Activated naive CD8-positive, alpha-beta T cell treated with anti-CD3 and anti-CD28 coated beads, Interleukin-2, amount 50 U/mL, for 16 hours (primary cell): ENCODE data around the gene TNFAIP3.
"Not testable (repeated sequence)": the region's sequence is repeated elsewhere in the genome, so short reads cannot be mapped to it uniquely, and the experiment has no call there.

Experiments used
- DNase-seq: peaks from one replicate; pipeline ENCODE4 v3.0.0-alpha.2; 2020; ENCODE audit warnings: low read depth, low spot score

Gene TNFAIP3

DNA sequence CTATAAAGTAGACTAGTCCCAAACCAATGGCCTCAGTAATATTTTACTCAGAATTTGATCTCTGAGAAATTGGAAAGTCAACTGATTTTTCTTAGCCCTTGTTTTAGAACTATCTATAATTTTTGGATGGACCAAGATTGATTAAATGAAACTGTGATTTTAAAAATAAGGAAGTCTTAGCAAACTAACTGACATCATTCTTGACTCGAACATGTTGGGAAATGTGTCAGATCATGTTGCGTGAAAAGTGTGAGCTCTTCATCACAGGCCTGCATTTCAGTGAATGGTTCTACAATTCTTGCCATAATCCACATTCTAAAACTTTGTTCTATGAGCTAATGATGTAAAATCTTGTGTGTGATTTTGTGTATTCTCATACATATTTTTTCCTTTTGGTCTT, 11.0 kb downstream of the TNFAIP3 start:
- no peak for DNase-seq

DNA sequence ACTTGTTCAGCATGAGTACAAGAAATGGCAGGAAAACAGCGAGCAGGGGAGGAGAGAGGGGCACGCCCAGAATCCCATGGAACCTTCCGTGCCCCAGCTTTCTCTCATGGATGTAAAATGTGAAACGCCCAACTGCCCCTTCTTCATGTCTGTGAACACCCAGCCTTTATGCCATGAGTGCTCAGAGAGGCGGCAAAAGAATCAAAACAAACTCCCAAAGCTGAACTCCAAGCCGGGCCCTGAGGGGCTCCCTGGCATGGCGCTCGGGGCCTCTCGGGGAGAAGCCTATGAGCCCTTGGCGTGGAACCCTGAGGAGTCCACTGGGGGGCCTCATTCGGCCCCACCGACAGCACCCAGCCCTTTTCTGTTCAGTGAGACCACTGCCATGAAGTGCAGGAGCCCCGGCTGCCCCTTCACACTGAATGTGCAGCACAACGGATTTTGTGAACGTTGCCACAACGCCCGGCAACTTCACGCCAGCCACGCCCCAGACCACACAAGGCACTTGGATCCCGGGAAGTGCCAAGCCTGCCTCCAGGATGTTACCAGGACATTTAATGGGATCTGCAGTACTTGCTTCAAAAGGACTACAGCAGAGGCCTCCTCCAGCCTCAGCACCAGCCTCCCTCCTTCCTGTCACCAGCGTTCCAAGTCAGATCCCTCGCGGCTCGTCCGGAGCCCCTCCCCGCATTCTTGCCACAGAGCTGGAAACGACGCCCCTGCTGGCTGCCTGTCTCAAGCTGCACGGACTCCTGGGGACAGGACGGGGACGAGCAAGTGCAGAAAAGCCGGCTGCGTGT, 11.6 kb downstream of the TNFAIP3 start:
- DNase-seq, result no peak

DNA sequence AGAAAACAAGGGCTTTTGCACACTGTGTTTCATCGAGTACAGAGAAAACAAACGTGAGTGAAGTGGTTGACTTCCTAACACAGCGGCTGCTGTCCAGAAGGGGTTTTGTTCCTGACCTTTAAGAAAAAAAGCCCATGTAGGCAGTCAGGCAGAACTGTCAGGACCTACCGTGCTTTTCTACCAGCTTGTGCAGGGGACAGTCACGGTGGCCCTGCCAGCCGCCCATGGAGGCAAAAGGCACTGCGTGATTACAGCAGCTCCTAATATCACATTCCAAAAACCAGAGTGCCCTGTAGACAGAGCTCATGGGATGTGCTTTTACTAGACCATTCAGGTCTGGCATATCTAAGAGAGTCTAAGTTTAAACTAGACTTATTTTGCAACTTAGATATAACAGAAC, 12.2 kb downstream of the TNFAIP3 start:
- no peak for DNase-seq

DNA sequence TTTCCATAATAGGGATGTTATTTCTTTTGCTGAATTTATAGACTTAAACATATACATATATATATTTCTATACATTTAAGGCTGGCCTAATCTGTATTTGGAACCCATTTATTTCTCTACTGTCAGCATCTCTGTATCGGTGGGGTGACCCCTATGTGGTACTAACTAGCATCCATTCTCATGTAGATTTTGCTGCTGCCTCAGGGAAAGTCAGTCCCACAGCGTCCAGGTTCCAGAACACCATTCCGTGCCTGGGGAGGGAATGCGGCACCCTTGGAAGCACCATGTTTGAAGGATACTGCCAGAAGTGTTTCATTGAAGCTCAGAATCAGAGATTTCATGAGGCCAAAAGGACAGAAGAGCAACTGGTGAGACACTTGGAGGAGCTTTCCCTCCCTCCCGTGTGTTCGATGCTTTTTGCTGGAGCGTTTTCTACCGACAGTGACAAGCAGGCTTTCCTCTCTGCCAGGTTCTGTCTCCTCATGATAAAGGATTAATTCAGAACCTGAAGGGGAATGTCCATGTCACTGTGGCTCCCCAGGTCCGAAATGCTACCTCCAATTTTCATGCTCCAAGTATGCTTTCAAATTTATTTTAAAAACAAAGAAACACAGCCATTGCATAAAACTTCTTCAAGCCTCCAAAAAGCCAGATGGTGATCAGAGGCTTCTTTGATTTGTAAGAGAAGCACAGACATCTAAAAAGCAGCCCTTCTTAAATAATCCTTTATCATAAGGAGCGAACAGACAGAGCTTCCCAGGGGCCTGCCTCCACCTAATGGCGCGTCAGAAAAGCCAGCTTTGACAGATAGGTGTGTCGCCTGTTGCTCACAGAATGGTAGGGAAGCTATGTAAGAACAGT, 13.1 kb downstream of the TNFAIP3 start:
- no peak for DNase-seq

DNA sequence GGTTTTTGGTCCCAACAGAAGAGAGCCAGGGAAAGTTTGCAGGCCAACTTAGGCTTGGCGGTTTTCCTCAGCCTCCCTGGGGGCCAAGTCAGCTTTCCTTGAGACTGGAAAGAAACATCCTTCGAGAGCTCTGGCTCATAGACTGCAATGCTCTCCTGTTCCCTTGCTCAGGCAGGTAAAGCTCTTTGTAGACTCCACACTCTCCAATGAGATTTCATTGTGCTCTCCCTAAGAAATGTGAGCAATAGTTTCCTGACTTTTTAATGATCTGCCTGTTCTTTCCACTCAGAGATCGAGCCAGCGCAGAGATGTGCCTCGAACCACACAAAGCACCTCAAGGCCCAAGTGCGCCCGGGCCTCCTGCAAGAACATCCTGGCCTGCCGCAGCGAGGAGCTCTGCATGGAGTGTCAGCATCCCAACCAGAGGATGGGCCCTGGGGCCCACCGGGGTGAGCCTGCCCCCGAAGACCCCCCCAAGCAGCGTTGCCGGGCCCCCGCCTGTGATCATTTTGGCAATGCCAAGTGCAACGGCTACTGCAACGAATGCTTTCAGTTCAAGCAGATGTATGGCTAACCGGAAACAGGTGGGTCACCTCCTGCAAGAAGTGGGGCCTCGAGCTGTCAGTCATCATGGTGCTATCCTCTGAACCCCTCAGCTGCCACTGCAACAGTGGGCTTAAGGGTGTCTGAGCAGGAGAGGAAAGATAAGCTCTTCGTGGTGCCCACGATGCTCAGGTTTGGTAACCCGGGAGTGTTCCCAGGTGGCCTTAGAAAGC, 13.9 kb downstream of the TNFAIP3 start:
- no peak for DNase-seq

DNA sequence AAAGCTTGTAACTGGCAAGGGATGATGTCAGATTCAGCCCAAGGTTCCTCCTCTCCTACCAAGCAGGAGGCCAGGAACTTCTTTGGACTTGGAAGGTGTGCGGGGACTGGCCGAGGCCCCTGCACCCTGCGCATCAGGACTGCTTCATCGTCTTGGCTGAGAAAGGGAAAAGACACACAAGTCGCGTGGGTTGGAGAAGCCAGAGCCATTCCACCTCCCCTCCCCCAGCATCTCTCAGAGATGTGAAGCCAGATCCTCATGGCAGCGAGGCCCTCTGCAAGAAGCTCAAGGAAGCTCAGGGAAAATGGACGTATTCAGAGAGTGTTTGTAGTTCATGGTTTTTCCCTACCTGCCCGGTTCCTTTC, 14.4 kb downstream of the TNFAIP3 start:
- DNase-seq, result no peak

DNA sequence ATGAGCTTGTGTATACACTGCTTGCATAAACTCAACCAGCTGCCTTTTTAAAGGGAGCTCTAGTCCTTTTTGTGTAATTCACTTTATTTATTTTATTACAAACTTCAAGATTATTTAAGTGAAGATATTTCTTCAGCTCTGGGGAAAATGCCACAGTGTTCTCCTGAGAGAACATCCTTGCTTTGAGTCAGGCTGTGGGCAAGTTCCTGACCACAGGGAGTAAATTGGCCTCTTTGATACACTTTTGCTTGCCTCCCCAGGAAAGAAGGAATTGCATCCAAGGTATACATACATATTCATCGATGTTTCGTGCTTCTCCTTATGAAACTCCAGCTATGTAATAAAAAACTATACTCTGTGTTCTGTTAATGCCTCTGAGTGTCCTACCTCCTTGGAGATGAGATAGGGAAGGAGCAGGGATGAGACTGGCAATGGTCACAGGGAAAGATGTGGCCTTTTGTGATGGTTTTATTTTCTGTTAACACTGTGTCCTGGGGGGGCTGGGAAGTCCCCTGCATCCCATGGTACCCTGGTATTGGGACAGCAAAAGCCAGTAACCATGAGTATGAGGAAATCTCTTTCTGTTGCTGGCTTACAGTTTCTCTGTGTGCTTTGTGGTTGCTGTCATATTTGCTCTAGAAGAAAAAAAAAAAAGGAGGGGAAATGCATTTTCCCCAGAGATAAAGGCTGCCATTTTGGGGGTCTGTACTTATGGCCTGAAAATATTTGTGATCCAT, 15.3 kb downstream of the TNFAIP3 start:
- no peak for DNase-seq

DNA sequence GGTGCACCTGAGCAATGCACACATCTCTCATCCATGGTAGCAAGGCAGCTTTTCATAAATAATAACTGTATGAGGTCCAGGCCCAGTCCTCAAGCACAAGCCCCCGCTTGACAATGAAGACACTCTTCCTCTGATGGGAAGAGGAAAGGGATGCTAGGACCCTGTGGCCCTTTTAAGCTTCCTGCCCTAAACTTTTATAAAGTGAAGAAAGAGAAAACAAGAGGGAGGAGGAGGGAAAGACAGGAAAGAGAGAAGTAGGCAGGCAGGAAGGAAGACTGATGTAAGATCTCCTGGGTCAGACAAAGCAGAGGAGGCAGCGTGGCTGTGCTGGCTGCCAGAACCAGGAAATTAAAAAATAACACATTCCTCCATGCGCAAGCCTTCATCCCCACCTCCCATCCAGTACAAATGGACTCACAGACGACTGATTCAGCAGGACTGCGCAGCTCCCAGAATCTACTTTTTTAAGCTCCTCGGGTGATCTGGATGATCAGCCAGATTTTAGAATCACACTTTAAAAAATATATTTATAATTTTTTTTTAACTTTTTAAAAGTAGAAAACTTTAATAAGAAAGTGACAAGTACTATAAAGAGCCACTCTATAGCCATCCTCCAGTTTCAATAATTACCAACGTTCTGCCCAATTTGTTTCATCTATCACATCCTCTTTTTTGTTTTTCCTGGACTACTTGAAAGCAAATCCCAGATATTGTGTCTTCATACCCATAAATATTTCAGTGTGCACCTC, 16.5 kb downstream of the TNFAIP3 start:
- no peak for DNase-seq

DNA sequence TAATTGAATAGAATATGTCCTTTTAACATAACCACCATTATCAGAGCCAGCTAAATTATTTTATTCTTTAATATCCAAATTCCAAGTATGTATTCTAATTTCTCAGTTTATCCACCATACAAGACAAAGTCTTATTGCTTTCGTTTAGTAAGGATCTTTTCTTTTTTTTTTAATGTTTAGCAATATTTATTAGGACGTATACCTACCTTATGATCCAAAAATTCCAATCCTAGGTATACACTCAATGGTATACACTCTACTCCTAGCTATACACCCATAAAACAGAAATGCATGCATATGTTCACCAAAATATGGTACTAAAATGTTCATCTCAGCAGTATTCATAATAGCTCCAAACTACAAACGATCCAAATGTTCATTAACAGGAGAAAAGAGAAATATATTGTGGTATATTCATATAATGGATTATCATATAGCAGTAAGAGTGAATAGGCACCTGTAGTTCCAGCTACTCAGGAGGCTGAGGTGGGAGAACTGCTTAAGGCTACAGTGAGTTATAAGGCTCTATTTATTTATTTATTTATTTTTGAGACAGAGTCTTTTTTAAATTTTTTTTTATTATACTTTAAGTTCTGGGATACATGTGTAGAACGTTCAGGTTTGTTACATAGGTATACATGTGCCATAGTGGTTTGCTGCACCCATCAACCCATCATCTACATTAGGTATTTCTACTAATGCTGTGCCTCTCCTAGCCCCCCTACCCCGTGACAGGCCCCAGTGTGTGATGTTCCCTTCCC, 17.3 kb downstream of the TNFAIP3 start:
- DNase-seq, result no peak

DNA sequence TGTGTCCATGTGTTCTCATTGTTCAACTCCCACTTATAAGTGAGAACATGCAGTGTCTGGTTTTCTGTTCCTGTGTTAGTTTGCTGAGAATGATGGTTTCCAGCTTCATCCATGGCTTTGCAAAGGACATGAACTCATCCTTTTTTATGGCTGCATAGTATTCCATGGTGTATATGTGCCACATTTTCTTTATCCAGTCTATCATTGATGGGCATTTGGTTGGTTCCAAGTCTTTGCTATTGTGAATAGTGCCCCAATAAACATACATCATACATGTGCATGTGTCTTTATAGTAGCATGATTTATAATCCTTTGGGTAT, 17.8 kb downstream of the TNFAIP3 start:
- not testable (repeated sequence) for DNase-seq

DNA sequence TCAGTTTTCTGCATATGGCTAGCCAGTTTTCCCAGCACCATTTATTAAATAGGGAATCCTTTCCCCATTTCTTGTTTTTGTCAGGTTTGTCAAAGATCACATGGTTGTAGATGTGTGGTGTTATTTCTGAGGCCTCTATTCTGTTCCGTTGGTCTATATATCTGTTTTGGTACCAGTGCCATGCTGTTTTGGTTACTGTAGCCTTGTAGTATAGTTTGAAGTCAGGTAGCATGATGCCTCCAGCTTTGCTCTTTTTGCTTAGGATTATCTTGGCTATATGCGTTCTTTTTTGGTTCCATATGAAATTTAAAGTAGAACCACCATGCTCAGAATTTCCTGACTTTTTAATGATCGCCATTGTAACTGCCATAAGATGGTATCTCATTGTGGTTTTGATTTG, 19.2 kb downstream of the TNFAIP3 start:
- not testable (repeated sequence) for DNase-seq

DNA sequence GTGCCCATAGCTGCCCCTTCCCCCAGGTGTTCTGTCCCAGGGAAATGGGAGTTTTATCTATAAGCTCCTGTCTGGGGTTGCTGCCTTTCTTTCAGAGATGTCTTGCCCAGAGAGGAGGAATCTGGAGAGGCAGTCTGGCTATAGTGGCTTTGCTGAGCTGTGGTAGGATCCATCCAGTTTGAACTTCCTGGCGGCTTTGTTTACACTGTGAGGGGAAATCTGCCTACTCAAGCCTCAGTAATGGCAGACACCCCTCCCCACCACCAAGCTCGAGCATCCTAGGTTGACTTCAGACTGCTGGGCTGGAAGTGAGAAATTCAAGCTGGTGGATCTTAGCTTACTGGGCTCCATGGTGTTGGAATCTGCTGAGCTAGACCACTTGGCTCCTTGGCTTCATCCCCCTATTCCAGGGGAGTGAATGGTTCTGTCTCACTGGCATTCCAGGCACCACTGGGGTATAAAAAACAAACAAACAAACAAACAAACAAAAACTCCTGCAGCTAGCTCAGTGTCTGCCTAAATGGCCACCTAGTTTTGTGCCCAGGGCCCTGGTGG, 24.0 kb downstream of the TNFAIP3 start:
- DNase-seq, result no peak

DNA sequence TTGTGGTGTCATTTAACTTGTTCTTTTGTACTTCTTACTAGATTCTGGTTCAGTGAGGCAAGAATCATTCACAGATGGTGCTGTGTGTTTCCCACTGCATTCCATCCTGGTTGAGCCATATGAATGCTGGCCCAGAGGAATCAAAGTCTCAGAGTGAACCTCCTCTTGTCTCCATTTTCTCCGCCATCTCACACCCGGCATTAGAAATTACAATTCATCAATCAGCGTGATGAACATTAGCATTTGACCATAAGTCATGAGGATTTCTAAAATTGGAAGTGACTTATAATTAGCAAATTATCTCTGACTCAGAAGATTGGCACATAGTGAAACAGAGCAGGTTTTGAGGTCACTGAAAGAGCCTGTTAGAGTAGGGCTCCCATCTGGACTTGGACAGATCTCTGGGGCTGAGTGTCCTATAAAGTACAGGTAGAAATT, 25.2 kb downstream of the TNFAIP3 start:
- DNase-seq, result no peak

DNA sequence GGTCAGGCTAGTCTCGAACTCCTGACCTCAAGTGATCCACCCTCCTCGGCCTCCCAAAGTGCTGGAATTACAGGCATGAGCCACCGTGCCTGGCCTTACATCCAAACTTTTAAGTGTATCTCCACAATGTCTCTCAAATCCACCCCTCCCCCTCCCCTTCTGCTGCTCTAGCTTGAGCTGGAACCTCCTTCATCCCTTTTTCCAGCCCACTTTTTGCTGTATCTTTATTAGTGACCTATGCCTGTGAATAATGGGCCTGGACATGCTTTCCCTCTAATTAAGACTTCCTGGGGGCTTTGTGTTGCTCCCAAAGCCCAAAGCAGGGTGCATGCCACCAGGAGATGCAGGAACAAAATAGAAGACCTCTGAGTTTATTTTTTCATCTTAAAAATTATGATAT, 26.1 kb downstream of the TNFAIP3 start:
- no peak for DNase-seq

DNA sequence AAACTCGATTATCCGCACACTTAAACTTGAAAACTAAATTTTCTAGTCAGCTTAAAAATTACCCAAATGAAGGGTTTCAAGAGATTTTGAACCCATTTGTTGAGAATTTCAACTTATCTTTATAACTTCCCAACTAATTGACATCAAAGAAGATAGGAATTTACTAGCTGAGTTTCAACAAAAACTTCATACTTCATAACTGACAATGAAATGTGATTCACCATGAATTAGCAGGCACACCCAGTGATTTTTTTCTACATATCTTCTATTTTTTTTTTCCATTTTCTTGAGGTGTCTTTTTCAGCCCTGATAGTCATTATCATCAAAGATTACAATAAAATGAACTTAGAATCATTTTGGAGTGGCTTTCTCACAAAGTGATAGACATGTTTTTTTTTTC, 26.7 kb downstream of the TNFAIP3 start:
- no peak for DNase-seq

DNA sequence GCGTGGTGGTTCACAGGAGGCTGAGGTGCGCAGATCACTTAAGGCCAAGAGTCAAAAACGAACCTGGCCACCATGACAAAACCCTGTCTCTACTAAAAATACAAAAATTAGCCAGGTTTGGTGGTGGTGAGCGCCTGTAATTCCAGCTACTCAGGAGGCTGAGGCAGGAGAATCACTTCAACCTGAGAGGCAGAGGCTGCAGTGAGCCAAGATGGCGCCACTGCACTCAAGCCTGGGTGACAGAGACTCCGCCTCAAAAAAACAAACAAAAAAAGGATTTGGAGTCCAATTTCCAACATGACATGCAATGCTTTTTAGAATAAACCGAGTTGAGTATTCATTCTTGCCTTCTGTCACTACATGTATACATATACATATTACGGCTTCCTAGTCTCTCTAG, 27.3 kb downstream of the TNFAIP3 start:
- not testable (repeated sequence) for DNase-seq

DNA sequence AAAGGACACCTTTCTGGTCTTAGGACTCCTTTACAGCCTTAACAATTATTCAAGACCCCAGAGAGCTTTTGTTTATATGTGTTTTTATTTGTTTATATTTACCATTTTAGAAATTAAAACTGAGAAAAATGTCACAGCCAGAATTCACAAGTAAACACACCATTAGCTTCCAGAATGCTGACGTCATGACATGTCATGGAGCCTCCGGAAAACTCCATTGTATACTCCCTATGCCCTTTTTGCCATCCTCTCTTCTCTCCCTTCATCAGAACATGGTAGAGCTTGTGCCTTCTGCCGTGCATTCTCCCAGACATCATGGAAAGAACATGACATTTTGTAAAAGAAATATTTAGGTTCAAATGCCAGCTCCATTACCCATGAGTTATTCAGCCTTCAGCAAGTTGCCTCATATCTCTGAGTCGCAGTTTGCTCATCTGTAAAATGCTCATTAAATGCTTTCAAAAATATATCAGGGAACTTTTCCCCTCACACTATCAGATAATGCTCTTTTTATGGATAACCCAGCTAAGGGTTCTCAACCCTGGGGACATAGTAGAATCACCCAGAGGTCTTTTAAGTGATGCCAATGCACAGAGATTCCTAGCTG, 27.8 kb downstream of the TNFAIP3 start:
- DNase-seq, result no peak

DNA sequence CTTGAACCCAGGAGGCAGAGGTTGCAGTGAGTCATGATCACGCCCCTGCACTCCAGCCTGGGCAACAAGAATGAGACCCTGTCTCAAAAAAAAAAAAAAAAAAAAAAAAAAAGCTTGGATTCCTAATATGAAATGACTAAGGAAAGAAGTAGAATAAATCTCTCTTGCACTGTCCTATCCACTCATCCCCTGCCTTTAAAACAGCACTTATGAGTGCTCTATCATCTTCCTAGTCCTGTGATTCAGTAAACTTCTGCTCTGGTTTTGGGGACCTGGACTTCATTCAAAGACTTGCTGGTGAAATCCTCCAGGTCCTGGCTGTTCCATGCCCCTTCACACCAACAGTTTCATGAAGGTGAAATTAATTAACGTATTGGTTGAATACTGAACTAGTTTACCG, 29.6 kb downstream of the TNFAIP3 start:
- no peak for DNase-seq

DNA sequence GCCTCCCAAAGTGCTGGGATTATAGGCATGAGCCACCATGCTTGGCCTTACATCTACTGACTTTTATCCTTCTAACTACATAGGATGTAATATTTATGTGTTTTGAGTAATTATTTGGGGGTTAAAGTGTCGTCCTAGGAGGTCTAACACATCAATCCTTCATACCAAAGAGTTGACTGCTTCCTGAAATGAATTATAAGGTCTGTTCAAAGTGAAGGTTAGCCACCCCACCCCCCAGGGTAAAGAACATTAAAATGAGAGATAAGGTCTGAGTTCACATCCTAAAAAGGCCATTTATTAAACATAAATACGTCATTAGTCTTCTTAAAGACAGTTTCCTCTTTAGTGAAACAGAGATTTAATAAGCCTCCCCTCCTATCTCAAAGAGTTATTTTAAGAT, 33.8 kb downstream of the TNFAIP3 start:
- DNase-seq, result no peak
